Kidney (tissue), 14 donors: ENCODE results near the gene THAP2. TPM values are rescaled to one million over a fixed set of nuclear protein-coding genes. Genes with fewer than 3 reads are reported as not detected.
A peak's percentile ranks its signal among the peaks of the same experiment; 100 is the strongest.

Experiments
- DNase-seq, 5 donors: peaks; one replicate each; pipeline ENCODE4 v3.0.0-alpha.2; 2013 to 2020
- FAIRE-seq: peaks from 2 replicates; lab custom pipeline; 2012; peaks lifted over from hg19 to GRCh38; lab: Jason Lieb, UNC
- H3K27ac ChIP-seq, 2 donors: one replicate each; pipeline ENCODE4 v1.7.0; 2013; ENCODE audit warnings: low read depth in 2 of 2, low read length in 2 of 2, inconsistent platforms in 1 of 2
- H3K27me3 ChIP-seq: one replicate; pipeline ENCODE4 v1.7.1; 2013; ENCODE audit warnings: low read length, inconsistent platforms; ENCODE audit not compliant: control insufficient read depth, insufficient read depth
- H3K36me3 ChIP-seq, 3 donors: one replicate each; pipeline versions ENCODE4 v1.7.0 to v1.7.1; 2013; ENCODE audit warnings: low read length in 3 of 3, control low read depth in 1 of 3, inconsistent platforms in 1 of 3; ENCODE audit not compliant: insufficient read depth in 3 of 3, control insufficient read depth in 2 of 3
- H3K4me1 ChIP-seq, 3 donors: one replicate each; pipeline versions ENCODE4 v1.7.0 to v1.7.1; 2013; ENCODE audit warnings: low read length in 3 of 3, inconsistent platforms in 1 of 3, low read depth in 1 of 3; ENCODE audit not compliant: control insufficient read depth in 2 of 3, insufficient read depth in 2 of 3
- H3K4me3 ChIP-seq, 3 donors: one replicate each; pipeline versions ENCODE4 v1.7.0 to v1.8.1; 2013; ENCODE audit warnings: low read length in 3 of 3, control low read depth in 1 of 3, inconsistent platforms in 1 of 3
- H3K9ac ChIP-seq, 3 donors: one replicate each; pipeline versions ENCODE4 v1.7.0 to v1.7.1; 2013; ENCODE audit warnings: low read length in 3 of 3, control low read depth in 1 of 3, inconsistent platforms in 1 of 3
- H3K9me3 ChIP-seq, 3 donors: one replicate each; pipeline versions ENCODE4 v1.7.0 to v1.7.1; 2013; ENCODE audit warnings: low read length in 3 of 3, control low read depth in 1 of 3, inconsistent platforms in 1 of 3; ENCODE audit not compliant: control insufficient read depth in 2 of 3, insufficient read depth in 1 of 3
- intact Hi-C: fragments of 100-400 bp; cut with DNase I; formaldehyde crosslinking; loops from one replicate; pipeline ENCODE4 v1.11.1; 2022
- polyA plus RNA-seq: library from polyadenylated mRNA; stranded (reverse); fragments of 350-450 nt; fragmentation: Illumina TruSeq; extraction: RNeasy Lipid Tissue Mini Kit (QIAGEN cat#74804); gene quantifications from one replicate; pipeline ENCODE4 v1.2.3, GENCODE V29; 2014; ENCODE audit warnings: low read depth, low replicate concordance; ENCODE audit not compliant: insufficient read depth
- total RNA-seq: library from RNA; stranded (reverse); fragmentation: NEBNext Ultra II Directional; extraction: Animal tissue kit (Norgen Biotek cat#: 25700); gene quantifications from one replicate; pipeline ENCODE4 v1.2.1, GENCODE V29; 2021
- TF ChIP-seq, protein P1 (sequence below): IDR thresholded peaks from 3 replicates; pipeline ENCODE4 v1.5.1; 2012; ENCODE audit warnings: mild to moderate bottlenecking, moderate library complexity, borderline replicate concordance; ENCODE audit not compliant: insufficient read depth; ENCODE audit errors: extremely low read depth
- donor health status: control.
- donor health status: control.
- donor health status: control.
- donor health status: control.
- donor health status: control.
- donor health status: DM: yes; HTN: yes; CAD: no.
- donor health status: Normal renal cell carcinoma (clear cell type).

The THAP2 gene
- total and polyA plus RNA-seq, 2 donors from 2014 or later = 3.2 to 5.0 TPM

DNA sequence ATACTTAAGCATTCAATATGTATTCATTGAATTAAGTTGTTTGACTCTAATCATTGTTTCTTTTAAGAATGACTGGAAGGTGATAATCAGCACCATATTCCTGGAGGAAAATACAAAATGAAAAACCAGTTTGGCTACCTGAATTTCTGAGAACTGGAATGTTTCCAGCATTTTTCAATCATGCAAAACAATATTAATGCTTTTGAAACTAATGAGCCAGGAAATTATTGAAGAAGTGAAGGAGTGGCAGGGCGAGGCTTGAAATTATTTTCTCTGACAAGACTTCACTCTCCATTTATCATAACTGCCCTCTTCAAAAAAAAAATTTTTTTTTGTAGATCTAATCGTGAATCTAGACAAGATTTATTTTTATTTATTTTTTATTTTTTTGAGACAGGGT, 40.8 kb downstream of the THAP2 start:
- TF ChIP-seq, protein P1, sequence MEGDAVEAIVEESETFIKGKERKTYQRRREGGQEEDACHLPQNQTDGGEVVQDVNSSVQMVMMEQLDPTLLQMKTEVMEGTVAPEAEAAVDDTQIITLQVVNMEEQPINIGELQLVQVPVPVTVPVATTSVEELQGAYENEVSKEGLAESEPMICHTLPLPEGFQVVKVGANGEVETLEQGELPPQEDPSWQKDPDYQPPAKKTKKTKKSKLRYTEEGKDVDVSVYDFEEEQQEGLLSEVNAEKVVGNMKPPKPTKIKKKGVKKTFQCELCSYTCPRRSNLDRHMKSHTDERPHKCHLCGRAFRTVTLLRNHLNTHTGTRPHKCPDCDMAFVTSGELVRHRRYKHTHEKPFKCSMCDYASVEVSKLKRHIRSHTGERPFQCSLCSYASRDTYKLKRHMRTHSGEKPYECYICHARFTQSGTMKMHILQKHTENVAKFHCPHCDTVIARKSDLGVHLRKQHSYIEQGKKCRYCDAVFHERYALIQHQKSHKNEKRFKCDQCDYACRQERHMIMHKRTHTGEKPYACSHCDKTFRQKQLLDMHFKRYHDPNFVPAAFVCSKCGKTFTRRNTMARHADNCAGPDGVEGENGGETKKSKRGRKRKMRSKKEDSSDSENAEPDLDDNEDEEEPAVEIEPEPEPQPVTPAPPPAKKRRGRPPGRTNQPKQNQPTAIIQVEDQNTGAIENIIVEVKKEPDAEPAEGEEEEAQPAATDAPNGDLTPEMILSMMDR = no peak
- H3K27me3 ChIP-seq = no peaks in the 10 kb centered on the region
- no peak overlapping the region for H3K27ac ChIP-seq
- peaks cover 0 to 2% (median 0%) of the 10 kb centered on the region in 3 donors for H3K36me3 ChIP-seq
- intact Hi-C loops = no loop called here
- peak in 2 of 5 donors; percentile 28 to 42 for DNase-seq
- H3K9me3 ChIP-seq = no peaks in the 10 kb centered on the region
- no peaks in the 10 kb centered on the region for H3K4me1 ChIP-seq
- FAIRE-seq = no peak
- no peak overlapping the region for H3K4me3 ChIP-seq
- H3K9ac ChIP-seq = no peak overlapping the region

DNA sequence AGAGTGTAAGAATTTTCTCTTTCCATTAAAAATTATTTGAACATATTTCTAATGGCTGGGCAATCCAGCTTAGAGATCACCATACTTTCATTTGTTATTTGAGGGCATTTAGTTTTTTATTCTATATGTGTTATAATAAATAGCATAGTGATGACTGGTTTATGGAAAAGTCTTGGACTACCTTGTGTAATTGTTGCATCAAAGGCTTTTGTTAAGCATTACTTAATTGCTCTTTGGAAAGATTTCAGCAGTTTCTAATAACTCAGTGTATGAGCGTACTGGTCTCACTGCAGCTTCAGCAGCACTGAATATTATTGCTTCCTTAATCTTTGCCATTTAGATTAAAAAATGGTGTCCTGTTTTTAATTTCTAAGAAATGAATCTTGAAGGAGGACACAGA, 44.6 kb downstream of the THAP2 start:
- intact Hi-C loops = no loop called here
- peaks cover 0 to 7% (median 0%) of the 10 kb centered on the region in 3 donors for H3K4me1 ChIP-seq
- no peak for DNase-seq
- H3K27me3 ChIP-seq = no peaks in the 10 kb centered on the region
- no peak overlapping the region for H3K4me3 ChIP-seq
- no peak overlapping the region for H3K27ac ChIP-seq
- no peak overlapping the region for H3K9ac ChIP-seq
- FAIRE-seq = no peak
- no peaks in the 10 kb centered on the region for H3K36me3 ChIP-seq
- H3K9me3 ChIP-seq = no peaks in the 10 kb centered on the region
- TF ChIP-seq, protein P1 = no peak

DNA sequence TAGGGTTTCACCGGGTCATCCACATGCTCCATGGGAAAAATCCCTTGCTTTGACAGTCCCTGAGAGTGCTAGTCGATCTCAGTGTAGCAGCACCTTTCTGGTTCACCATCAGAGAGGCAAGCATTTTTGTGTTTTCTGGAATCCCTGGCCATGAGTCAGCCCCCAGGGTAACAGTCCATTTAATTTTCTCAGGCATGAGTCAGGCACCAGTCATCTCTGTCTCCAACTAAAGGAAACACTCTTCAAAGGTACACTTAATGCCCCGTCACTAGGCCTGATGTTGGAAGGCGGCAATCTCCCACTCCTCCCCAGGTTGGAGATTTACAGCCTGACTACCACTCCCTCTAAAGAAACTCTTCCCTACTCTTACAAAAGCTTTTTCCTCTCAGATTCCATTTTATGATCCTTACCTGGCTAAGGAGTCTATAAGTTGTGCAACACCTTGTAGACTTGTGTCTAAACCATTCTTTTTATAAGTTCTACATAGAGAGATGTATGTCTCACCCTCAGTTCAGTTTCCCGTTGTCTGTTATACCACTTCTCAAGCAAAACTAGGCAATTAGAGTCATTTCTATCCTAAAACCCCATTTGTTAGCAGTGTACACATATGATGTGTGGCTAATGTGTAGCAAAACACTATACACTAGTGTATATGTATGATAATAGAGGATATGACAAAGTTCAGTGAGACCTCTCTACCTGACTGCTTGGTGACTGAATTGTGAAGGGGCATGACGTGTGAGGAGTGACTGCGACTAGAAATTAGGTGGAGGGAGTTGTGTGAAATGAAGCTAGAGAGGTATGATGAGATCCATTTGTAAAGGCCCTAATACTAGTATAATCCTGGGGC, 46.4 kb downstream of the THAP2 start:
- DNase-seq (no peak), FAIRE-seq (no peak)
- no peak overlapping the region for H3K9ac ChIP-seq
- H3K27me3 ChIP-seq = no peaks in the 10 kb centered on the region
- H3K36me3 ChIP-seq = no peaks in the 10 kb centered on the region
- no peak overlapping the region for H3K4me3 ChIP-seq
- H3K27ac ChIP-seq = peak overlapping the region in 1 of 2 donors; percentile 7
- no peaks in the 10 kb centered on the region for H3K9me3 ChIP-seq
- intact Hi-C loops = no loop called here
- H3K4me1 ChIP-seq = peaks cover 0 to 7% (median 0%) of the 10 kb centered on the region in 3 donors
- TF ChIP-seq, protein P1 = no peak
